Measurements from ENCODE around the gene HSDL2.
"Not testable (repeated sequence)": the region's sequence is repeated elsewhere in the genome, so short reads cannot be mapped to it uniquely, and the experiment has no call there.

HSDL2 gene

DNA sequence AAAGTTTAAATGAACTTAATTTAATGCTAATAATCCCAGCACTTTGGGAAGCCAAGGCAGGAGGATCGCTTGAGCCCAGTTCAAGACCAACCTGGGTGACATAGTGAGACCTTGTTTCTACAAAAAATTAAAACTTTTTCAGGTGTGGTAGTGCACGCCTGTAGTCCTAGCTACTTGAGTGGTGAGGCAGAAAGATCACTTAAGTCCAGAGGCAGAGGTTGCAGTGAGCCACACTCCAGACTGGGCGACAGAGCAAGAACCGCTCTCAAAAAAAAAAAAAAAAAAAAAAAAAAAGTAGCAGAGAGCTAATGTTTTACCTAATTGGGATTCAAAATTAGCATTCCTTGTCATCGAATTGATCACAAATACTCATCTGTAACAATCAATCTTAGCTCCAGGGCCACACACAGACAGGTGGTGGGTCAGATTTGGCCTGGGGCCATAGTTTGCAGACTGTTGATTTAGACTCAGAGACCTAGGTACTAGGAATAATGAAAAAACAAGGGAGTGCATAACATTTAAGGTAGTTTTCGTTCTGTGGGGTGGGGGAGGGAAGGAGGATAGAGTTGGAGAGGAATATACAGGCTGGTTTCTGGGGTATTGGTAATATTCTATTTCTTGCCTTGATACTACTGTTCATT, 21.4 kb downstream of the HSDL2 start:
- DNase-seq: no peak

DNA sequence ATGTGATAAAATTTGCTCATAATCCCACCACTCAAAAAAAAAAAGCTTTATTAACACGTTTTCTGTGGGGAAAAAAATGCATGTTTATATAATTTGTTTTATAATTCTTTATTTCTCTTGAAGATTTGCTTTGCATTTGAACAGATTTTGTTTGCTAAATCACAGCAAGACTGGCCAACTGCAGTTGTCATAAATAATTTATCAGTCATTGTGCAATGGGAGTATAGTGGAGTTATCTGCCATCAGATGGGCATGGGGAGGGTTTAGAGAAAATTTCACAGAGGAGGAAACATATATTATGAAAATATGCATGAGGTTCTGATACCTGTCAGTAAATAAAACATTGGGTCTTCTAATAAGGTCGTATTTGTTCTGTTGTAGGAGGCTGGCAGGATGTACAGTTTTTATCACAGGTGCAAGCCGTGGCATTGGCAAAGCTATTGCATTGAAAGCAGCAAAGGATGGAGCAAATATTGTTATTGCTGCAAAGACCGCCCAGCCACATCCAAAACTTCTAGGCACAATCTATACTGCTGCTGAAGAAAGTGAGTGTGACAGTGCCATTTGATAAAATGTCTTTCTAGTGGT, 23.8 kb downstream of the HSDL2 start:
- no peak for DNase-seq

DNA sequence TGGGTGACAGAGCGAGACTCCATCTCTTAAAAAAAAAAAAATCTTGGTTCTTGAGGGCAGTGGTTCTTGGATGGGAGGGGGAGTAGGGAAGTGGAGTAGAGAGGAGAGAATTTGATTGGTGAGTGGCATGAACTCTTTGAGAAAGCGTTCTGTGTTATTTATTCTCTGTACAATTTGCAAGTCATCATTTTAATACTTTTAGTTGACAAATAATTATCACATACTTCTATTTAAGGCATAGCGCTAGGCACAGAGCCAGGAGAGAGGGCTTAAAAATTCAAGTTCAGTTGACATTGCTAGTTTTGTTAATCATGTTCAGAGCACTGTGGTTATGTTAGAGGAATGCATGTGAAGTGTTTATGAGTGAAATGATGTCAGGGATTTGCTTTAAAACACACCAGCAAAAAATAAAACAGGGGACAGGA, 24.6 kb downstream of the HSDL2 start:
- DNase-seq: peak; percentile 57

DNA sequence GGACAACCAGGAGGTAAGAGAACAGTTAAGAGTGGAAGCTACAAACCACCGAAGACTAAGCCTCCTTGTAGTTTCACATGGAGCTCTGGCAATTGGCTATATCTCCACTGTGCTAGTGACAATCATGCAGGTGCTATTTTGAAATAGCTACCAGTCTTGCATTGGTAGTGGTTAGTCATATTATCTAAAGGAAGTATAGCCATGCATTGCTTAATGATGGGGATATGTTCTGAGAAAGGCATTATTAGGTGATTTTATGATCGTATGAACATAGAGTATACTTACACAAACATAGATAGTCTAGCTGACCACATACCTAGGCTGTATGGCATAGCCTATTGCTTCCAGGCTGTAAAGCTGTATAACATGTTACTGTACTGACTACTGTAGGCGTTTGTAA, 28.4 kb downstream of the HSDL2 start:
- no peak for DNase-seq

DNA sequence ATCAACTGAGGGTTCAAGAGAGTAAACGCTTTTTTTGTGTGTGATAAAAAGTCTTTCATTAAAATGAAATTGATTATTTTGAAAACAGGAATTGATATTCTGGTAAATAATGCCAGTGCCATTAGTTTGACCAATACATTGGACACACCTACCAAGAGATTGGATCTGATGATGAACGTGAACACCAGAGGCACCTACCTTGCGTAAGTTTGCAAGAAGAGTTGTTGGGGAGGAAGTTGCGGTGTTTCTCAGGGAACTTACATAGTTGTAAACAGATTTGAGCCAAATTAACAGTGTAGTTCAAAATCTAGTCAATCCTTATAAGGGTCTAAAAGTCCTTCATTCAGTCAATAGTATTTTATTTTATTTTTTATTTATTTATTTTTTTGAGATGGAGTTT, 28.9 kb downstream of the HSDL2 start:
- no peak for DNase-seq

DNA sequence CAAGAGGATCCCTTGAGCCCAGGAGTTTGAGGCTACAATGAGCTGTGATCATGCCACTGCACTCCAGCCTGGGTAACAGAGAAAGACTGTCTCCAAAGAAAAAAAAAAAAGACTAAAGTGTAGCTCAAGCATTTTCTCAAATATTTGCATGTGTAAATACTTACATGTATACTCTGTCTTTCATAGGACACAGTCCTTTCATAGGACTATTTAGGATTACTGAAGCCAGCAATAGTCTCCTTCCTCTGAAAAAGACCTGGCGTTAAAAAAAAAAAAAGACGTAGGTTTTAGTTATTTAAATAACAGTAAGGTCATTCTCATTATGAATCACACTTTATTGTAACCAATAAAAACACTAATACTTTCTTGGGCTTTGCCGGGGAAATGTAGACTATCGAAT, 29.9 kb downstream of the HSDL2 start:
- no peak for DNase-seq

DNA sequence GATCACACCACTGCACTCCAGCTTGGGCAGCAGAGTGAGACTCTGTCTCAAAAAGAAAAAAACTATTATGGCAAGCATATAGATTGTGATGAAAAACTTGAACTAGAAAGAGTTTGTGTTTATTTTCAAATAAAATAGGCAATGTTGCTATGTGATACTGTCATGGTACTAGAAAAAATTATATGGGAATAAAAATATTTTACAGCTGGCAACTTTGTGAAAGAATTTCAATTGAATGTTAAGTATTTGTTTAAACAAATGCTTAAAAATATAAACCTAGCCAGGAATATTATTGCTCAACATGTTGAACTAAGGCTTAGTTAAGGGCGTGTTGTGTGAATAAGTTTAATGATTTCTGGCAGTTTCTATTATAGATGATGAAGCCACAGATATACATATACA, 31.7 kb downstream of the HSDL2 start:
- DNase-seq: peak; percentile 7

DNA sequence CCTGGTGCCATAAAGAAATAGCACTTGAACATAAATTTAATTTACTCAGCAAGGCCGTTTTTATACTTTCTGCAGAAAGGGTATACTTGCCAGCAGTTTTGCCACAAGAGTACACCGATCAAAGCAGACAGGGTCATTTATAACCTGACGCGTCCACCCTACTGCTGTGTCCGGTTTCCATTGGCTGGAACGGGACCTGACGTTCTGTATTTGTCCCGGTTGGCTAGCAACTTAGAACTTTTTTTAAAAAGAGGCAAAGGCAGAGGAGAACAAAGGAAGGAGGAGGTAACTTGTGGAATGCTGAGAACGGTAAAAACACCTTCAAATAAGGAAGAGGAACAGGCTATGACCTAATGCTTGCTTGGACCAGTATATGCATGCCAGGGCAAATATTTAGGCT, 33.8 kb downstream of the HSDL2 start:
- DNase-seq: not testable (repeated sequence)

DNA sequence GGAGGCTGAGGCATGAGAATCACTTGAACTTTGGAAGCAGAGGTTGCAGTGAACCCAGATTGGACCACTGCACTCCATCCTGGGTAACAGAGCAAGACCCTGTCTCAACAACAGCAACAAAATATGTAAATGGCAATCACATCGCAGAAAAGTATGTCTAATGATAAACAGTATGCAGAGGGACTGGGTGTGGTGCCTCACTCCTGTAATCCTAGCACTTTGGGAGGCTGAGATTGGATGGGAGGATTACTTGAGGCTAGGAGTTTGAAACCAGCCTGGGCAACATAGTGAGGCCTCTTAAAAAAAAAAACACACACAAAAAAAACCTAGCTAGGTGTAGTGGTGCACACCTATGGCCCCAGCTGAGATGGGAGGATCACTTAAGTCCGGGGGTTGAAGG, 40.3 kb downstream of the HSDL2 start:
- DNase-seq: no peak

DNA sequence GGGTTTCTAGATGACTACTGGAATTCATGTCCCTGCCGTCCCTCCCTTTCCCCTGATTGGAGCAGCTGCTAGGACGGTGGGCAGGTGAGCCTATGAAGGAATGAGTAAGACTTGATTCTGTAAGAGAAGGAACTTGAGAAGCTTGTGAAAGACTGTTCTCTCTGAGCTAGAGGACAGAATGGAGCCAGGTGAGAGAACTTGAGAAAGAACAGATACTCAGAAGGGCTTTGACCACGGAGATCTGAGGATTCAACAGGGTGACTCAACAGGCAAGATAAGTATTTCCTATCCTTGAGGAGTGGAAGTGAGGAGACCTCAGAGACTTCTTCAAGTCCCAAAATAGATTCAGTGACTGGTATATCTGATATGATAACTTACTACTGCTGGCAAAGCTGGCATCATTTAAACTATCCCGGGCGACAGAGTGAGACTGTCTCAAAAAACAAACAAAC, 41.9 kb downstream of the HSDL2 start:
- peak; percentile 16 for DNase-seq

DNA sequence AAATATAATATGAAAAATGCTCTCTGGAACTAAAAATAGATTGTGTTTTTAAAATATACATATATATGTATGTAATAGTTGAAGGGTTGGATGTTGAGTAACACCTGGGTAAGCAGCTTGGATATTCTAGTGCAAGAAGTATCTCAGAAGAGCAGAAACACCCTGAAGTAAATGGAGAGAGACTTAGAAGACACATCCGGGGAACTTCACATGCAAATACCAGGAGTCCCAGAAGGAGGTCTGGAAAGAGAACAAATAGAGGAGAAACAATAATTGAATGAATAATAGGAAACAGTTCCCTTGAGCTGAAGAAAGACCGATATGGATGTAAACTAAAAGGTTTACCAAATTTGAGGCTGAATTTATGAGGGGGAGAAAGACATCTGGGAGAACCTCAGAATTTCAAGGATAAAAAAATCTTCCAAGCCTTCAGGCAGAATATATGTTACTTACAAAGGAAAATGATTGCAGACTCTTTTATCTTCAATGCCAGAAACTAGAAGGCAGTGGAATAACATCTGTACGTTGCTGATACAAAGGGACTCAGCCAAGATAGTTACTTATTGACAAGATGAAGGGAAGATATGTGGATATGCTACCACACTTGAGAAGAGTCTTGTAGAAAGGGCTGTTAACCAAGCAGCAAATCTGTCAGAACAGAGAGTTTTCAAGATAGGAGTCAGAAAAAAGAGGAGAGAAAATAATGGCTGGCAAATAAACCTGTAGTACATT, 42.7 kb downstream of the HSDL2 start:
- DNase-seq: no peak

DNA sequence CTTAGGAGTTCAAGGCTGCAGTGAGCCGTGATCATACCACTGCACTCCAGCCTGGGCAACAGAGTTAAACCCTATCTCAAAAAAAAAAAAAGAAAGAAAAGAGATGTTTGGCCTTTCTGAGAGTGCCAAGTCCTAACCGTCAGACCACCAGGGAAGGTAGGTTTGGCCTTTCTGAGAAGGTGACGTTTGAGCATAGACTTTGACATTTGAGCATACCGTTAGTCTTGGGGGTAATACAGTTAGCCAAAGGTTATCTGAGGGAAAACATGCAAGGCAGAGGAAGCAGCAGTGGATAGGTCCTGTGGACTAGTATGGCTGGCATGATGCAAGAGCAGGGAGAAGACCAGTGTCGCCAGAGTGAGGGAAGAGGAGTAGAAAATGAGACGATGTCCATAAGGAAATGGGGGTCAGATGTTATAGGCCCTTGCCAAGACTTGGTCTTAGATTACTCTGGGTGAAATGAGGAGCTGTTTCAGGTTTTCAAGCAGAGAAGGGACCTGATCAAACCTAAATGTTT, 50.2 kb downstream of the HSDL2 start:
- DNase-seq: no peak

DNA sequence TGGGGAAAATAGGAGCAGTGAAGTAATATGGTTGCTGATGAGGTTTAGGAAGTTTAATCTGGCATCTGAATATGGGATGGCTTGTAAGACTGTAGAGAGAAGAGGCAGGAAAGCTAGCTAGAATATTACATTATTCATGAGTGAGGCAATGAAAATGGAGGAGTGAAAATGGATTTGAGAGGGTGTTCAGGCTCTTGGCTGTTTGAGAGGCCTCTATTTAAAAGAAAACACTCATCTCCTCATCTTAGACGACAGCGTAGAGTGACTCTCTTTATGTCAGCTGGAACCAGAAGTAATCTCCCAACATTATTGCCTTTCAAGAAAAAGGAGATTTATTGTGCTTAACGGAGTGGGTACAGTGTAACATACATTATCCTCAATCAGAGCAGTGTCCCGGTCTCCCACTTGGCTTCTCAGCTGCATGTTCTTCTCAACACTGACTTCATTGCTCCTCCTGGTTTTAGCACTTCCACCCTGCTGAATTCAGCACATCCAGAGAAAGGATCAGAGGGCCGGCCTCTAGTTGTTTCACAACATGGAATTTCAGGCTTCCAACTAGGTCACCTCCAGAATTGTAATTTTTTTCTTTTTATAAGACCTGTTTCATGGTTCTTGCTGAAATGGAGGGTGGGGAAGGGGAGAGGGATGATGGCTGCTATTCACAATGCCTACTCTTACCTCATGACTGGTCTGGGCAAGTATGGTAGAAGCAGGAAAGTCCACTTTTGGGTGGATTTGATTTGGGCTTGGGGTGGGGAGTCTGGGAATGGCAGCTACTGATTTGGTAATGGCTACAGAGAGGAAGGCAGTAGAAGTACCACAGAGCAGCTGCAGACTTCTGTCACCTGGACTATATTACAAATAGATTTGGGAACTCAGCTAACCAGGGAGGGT, 53.8 kb downstream of the HSDL2 start:
- no peak for DNase-seq

DNA sequence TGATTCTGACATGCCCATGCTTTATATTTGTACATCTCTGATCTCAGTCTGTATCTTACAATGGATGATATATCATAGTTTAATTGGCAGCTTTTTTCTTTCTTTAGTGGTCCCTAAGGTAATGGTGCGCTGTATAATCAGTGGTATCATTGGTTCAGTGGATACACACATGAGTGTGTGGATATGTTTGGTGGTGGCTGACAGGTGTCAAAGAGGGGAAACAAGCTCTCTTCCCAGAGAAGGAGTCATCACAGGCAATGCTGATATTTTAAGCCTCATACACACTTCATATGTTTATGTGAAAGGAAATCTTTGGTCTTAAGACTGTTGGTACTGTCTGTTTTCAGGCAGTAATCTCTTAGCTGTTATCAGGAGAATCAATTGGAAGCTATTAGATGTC, 54.6 kb downstream of the HSDL2 start:
- no peak for DNase-seq

DNA sequence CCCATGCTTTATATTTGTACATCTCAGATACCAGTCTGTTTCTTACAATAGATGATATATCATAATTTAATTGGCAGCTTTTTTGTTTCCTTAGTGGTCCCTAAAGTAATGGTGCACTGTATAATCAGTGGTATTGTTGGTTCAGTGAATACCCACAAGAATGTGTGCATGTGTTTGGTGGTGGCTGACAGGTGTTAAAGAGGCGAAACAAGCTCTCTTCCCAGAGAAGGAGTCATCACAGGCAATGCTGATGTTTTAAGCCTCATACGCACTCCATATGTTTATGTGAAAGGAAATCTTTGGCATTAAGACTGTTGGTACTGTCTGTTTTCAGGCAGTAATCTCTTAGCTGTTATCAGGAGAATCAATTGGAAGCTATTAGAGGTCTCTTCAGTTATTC, 57.5 kb downstream of the HSDL2 start:
- no peak for DNase-seq

DNA sequence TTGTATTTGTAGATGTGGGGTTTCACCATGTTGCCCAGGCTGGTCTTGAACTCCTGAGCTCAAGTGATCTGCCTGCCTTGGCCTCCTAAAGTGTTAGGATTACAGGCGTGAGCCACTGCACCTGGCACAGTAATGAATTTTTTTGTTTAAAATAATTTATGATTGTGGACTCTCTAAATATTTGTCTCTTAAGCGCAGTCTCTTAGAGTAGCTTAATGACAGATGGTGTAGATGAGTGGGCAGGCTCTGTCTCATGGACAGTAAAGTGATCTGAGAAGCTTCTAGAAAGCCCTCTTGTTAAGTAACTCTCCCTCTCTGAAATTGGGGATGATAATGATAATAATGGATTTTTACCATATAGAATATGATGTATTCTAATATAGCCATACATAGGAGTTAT, 59.3 kb downstream of the HSDL2 start:
- DNase-seq: no peak

DNA sequence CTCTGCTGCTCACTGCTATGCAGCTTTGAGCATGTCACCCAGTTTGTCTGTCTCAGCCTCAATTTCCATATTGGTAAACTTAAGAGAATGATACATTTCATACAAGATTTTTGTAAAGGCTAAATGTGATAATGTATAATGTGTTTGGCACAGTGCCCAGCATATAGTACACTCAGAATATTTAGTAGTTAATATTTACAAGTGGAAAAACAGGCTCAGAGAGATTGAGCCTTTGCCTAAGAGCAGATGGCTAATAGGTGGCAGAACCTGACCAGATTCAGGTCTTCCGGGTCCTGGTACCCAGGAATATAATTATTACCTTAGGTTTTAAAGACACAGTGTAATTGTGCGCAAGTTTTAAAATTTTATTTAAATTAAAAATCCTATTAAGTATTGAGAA, 59.9 kb downstream of the HSDL2 start:
- no peak for DNase-seq

DNA sequence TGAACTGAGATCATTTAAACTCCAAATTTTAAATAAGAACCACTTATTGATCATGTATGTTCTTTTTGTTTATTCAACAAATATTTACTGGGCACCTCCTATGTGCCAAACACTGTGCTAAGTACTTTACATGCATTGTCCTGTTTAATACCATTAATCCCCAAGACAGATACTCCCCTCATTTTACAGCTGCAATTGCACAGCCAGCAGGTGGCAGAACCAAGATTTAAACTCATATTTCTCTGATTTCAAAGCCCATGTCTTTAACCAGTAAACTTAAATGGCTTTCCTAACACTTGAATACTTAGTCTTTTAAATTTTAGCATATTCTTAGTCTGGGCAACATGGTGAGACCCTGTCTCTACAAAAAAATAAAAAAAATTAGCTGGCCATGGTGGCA, 63.3 kb downstream of the HSDL2 start:
- peak; percentile 9 for DNase-seq

DNA sequence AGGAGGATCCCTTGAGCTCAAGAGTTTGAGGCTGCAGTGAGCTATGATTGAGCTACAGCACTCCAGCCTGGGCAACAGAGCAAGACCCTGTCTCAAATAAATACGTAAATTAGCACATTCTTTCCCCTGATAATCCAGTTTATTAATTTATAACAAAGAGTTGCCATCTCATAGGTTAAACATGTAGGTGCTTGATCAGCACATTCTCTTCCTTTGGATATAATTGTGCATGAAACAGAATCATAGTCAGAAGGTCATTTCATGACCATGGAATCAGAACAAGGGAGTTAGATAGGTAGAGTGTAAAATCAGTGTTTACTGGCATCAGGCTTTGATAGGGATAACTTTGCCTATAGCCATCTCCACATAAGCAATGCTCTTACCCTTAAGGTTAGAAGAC, 63.7 kb downstream of the HSDL2 start:
- DNase-seq: no peak

DNA sequence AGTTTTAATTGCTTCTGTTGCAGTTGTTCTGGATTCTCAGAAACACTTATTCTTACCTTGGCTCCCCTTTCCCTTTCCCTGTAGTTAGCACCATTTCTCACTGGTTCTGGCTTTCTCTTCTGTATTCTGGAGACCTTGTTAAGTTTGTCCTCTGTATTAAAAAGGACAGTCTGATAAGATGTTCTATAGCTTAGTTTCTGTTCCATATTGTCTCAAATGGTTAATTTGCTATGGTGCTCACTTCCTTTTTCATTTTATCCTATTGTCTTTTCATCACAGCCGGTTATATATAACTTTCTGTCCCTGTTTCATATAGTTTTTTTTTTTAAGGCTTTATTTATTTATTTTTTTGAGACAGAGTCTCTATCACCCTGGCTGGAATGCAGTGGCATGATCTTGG, 65.3 kb downstream of the HSDL2 start:
- DNase-seq: no peak

DNA sequence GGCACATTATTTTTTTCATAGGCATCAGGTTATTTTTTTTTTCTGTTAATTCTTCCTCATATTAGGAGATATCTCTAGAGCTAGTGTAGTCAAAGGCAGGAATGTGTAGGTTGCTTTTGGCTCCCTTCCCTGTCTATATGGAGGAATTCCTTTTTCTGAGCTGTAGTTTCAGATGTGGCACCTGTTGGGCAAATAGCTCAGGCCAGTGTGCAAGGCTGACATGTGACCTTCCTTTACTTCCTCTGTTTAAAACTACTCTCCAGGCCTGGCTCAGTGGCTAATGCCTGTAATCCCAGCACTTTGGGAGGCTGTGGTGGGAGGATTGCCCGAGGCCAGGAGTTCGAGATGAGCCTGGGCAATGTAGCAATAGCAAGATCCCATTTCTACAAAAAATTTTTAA, 66.2 kb downstream of the HSDL2 start:
- no peak for DNase-seq

DNA sequence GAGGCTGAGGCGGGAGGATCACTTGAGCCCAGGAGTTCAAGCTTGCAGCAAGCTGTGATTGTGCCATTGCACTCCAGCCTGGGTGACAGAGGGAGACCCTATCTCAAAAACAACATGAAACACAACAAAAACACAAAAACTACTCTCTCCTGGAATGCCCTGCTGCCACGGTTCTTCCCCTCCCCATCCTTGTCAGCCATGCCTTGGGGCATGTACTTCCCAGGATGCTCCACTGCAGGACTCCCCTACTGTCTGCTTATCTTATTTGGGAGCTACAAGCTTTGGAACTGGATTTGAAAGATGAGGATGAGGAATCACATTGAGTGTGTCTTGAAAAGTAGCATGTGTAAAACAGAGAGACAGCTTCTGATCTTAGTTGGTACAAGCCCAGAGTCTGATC, 66.6 kb downstream of the HSDL2 start:
- DNase-seq: no peak

DNA sequence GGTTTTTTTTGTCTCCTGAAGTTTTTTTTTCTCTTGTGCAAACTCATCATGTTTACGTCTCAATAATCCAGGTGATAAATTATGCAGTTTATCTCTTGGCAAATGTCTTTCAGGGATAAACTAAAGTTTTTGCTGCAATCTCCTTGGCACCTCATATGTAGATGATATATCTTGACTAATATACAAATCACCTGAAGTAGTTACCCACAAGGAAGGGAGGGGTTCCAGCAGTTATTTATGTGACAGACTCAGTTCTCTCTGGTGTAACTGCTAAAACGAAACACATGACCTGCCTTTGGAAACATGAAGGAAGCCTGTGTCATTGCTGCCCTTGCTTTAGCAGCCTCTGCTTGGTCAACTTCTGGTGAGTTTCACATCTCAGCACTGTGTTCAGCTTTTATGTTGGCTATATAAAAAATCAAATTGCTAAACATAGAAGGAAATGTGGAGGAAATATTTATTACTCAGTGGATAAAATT, 67.4 kb downstream of the HSDL2 start:
- peak; percentile 59 for DNase-seq
